Lung (tissue), 12 donors: ENCODE measurements around the gene STX1B. TPM values are rescaled to one million over a fixed set of nuclear protein-coding genes. Genes with fewer than 3 reads are reported as not detected.

ENCODE experiments used
- ATAC-seq: fragments of 200-7000 bp; cut with Tn5 transposase; one replicate; pipeline ENCODE4 v1.9.1; 2020; ENCODE audit warnings: moderate number of reproducible peaks; ENCODE audit not compliant: insufficient read depth, low FRiP score
- DNase-seq, 3 donors: peaks; one replicate each; pipeline ENCODE4 v3.0.0-alpha.2; 2013 to 2017
- H3K27ac ChIP-seq, 2 donors: one replicate each; pipeline ENCODE4 v1.5.1; 2013; ENCODE audit warnings: mild to moderate bottlenecking in 2 of 2, moderate library complexity in 2 of 2, control low read depth in 1 of 2, inconsistent platforms in 1 of 2, low read depth in 1 of 2, low read length in 1 of 2
- H3K27me3 ChIP-seq, 3 donors: one replicate each; pipeline ENCODE4 v1.5.1; 2013; ENCODE audit warnings: low read length in 2 of 3; ENCODE audit not compliant: control insufficient read depth in 3 of 3, insufficient read depth in 3 of 3
- H3K36me3 ChIP-seq, 4 donors: one replicate each; pipeline ENCODE4 v1.5.1; 2013; ENCODE audit warnings: low read length in 4 of 4, mild to moderate bottlenecking in 1 of 4, moderate library complexity in 1 of 4; ENCODE audit not compliant: control insufficient read depth in 4 of 4, insufficient read depth in 4 of 4
- H3K4me1 ChIP-seq, 5 donors: one replicate each; pipeline ENCODE4 v1.5.1; 2013; ENCODE audit warnings: low read length in 5 of 5, mild to moderate bottlenecking in 2 of 5, moderate library complexity in 1 of 5; ENCODE audit not compliant: control insufficient read depth in 5 of 5, insufficient read depth in 5 of 5
- H3K4me3 ChIP-seq: one replicate; pipeline ENCODE4 v1.5.1; 2013; ENCODE audit warnings: mild to moderate bottlenecking, control low read depth, moderate library complexity
- H3K9ac ChIP-seq, 2 donors: one replicate each; pipeline ENCODE4 v1.5.1; 2013; ENCODE audit warnings: low read length in 2 of 2, control low read depth in 1 of 2; ENCODE audit not compliant: insufficient read depth in 1 of 2
- H3K9me3 ChIP-seq, 4 donors: one replicate each; pipeline ENCODE4 v1.5.1; 2013; ENCODE audit warnings: low read length in 3 of 4, mild to moderate bottlenecking in 1 of 4, moderate library complexity in 1 of 4; ENCODE audit not compliant: control insufficient read depth in 4 of 4, insufficient read depth in 3 of 4
- whole genome bisulfite sequencing, 2 donors: extraction: QIAGEN DNeasy Blood & Tissue Kit; methylation state at CpG; one replicate each; pipeline ENCODE4 v1.1.7; 2013; 5-methylcytosine and 5-hydroxymethylcytosine counted together
- polyA plus RNA-seq, 2 donors: library from polyadenylated mRNA; stranded (reverse); fragments of 200-250 nt; gene quantifications; one replicate each; pipeline ENCODE4 v1.2.1, GENCODE V29; 2013
- total RNA-seq, 2 donors: library from RNA; depleted of rRNA in 1 of 2; stranded (reverse); fragments of >200 nt in 1 of 2; gene quantifications; one replicate each; pipeline ENCODE4 v1.2.1, GENCODE V29; 2014 to 2021
- TF ChIP-seq, protein P1 (sequence below): IDR thresholded peaks from 2 replicates; pipeline ENCODE4 v1.5.1; 2012; ENCODE audit warnings: mild to moderate bottlenecking; ENCODE audit errors: control extremely low read depth, extremely low read depth
- donor health status: control.
- donor health status: control.
- donor health status: Bipolar disorder and iron deficiency.
- donor health status: healthy.
- donor health status: DM: yes; HTN: yes; CAD: no.

The STX1B gene
- total and polyA plus RNA-seq, 4 donors, result 0.17 to 0.64 (median 0.41) TPM

DNA sequence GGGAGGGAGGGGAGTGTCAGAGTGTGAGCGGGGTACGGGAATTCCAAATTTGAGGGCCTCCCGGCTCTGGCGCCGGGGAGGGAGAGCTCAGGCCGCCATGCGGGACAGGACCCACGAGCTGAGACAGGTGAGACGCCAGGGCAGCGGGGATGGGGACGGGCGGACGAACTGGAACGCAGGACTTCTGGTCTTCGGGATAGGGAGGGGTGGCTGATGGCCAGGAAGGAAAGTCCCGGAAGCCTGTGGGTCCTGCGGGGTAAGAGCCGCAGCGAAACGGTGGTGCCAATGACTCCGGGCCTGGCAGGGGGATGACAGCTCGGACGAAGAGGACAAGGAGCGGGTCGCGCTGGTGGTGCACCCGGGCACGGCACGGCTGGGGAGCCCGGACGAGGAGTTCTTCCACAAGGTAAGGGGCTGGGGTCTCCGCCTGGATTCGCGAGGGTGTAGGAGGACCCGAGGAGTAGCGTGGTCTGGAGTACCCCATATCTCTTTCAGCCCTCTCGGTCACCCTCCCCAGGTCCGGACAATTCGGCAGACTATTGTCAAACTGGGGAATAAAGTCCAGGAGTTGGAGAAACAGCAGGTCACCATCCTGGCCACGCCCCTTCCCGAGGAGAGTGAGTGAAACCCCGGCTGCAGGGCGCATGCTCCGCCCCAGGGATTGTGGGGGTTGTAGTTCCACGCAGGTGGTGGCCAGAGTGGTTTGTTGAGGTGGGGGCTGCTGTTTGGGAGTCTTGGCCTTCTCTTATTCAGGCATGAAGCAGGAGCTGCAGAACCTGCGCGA, 23.5 kb upstream of the STX1B start:
- Histone ChIP-seq H3K4me3 (peak overlapping the region; percentile 98), H3K36me3 (peaks cover 0 to 18% (median 12%) of the 10 kb centered on the region in 4 donors), H3K9ac (peak overlapping the region in 1 of 2 donors; percentile 64), H3K27me3 (no peaks in the 10 kb centered on the region), H3K4me1 (peaks cover 4 to 12% (median 9%) of the 10 kb centered on the region in 5 donors), H3K9me3 (no peaks in the 10 kb centered on the region), H3K27ac (peak overlapping the region; percentile 90 to 97)
- TF ChIP-seq, protein P1, sequence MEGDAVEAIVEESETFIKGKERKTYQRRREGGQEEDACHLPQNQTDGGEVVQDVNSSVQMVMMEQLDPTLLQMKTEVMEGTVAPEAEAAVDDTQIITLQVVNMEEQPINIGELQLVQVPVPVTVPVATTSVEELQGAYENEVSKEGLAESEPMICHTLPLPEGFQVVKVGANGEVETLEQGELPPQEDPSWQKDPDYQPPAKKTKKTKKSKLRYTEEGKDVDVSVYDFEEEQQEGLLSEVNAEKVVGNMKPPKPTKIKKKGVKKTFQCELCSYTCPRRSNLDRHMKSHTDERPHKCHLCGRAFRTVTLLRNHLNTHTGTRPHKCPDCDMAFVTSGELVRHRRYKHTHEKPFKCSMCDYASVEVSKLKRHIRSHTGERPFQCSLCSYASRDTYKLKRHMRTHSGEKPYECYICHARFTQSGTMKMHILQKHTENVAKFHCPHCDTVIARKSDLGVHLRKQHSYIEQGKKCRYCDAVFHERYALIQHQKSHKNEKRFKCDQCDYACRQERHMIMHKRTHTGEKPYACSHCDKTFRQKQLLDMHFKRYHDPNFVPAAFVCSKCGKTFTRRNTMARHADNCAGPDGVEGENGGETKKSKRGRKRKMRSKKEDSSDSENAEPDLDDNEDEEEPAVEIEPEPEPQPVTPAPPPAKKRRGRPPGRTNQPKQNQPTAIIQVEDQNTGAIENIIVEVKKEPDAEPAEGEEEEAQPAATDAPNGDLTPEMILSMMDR, result no peak
- DNase-seq (peak; percentile 86 to 89 (median 87)), ATAC-seq (peak; percentile 79)
- WGBS, 2 donors, result 0 to 1% methylated on average over 47 of the region's 47 CpGs

DNA sequence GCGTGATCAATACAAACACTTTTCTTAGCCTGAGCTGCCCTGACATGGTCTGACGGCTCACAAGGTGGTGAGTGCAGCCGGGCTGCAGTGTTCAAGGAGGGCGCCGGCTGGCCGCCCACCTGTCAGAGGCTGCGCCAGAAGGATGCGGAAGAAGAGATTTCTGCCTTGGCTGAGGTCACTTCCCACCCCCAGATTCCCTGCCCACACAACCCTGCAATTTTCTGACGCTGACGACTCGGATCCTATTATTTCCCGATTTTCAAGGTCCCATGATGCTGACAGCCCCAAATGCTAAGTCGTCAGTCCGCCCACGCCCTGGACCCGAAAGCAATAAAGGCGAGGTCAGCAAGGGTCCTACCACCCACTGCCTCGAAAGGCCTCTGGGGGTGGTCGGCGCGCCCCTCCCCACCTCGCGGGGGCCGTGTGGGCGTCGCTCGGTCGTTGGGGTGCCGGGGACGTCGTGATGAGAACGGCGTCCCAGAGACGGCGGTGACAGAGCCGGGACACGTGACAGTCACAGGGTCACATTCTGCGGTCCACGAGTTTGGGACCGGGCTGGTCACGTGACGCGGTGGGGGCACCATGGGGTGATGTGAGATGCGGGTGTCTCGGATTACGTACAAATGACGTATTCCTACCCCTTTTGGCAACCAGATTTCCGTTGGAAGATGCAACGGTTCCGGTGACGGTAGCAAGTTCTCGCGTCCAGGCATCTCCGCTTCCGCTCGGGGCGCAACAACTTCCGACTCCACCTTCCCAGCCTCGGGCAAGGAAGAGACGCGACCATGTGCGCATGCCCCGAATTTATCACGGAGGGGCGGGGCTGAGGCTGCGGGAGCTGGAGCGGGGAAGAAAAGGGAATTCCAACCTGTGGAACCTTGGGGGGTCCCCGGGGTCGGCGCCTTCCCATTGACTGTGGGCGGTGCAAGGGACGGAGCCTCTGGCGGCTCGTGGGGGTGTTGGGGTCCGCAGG, 22.6 kb upstream of the STX1B start, which contains the start of gene STX4:
Gene STX4 (plus strand): TSS at position 823 of the 973 bp plus-strand sequence. CDS start 248 bp downstream, outside the sequence.
- Histone ChIP-seq H3K4me3 (peak within 1 kb of the TSS; percentile 98), H3K36me3 (peaks cover 0 to 10% (median 9%) of the 10 kb centered on the region in 4 donors), H3K9ac (peak within 1 kb of the TSS; percentile 64 to 90), H3K4me1 (peaks cover 4 to 12% (median 9%) of the 10 kb centered on the region in 5 donors), H3K9me3 (no peaks in the 10 kb centered on the region), H3K27ac (peak within 1 kb of the TSS; percentile 94 to 97), H3K27me3 (no peaks in the 10 kb centered on the region)
- DNase-seq (peak; percentile 98 to 99 (median 99)), ATAC-seq (peak; percentile 93)
- TF ChIP-seq, protein P1, result no peak
- WGBS, 2 donors, result 0 to 1% methylated on average over 72 to 75 of the region's 75 CpGs

DNA sequence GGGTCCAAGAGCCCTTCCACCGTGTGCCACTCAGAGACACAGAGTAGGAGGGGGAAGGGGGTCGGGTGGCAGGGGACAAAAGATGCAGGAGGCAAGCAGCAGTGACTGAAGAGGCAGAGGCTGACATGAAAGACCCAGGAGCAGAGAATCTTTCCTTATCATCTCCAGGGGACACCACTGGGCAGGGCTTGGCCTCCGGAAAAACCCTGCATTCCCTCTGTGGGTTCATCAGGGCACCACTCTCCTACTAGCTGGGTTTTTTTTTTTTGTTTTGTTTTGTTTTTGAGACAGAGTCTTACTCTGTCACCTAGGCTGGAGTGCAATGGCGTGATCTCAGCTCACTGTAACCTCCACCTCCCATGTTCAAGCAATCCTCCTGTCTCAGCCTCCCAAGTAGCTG, 20.8 kb upstream of the STX1B start:
- TF ChIP-seq, protein P1, result no peak
- no peak overlapping the region for H3K27ac ChIP-seq

More for the DNA sequence above, 20.8 kb upstream of the STX1B start:
- H3K27me3 ChIP-seq, result no peaks in the 10 kb centered on the region
- H3K4me1 ChIP-seq, result peaks cover 4 to 12% (median 9%) of the 10 kb centered on the region in 5 donors
- DNase-seq (no peak), ATAC-seq (no peak)
- H3K9ac ChIP-seq, result no peak overlapping the region
- H3K36me3 ChIP-seq, result peaks cover 0 to 9% (median 5%) of the 10 kb centered on the region in 4 donors
- H3K9me3 ChIP-seq, result no peaks in the 10 kb centered on the region
- no peak overlapping the region for H3K4me3 ChIP-seq
- 86 to 93% methylated on average over 4 of the region's 4 CpGs for WGBS, 2 donors
